ENCODE data around the gene ATP5F1B.
A peak's percentile ranks its signal among the peaks of the same experiment; 100 is the strongest.

The ATP5F1B gene

DNA sequence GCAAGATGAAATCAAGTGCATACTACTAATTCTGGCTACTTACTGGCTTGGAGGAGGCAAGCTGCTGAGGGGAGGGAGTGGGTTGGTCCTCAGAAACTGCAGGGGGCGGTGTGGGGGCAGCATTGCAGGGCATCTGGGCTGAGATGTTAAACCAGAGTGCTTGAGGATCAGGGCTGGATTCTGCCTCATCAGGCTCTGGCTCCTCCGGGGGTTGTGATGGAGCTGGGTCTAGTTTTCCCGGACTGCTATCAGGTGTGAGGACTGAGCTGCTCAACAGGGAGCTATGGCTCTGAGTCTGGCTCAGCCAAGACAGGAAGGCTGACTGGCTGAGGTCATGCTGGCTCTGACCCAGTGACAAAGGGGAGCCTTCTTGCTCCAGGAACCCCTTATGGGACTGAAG, 44.3 kb downstream of the ATP5F1B start:
- H3K36me3 ChIP-seq (ENCODE audit: control insufficient read depth, low read depth, low read length) = peaks cover 91% of the 10 kb centered on the region
- H3K27ac ChIP-seq (ENCODE audit: low read length) = no peak overlapping the region
- H3K9ac ChIP-seq (ENCODE audit: low read length) = no peak overlapping the region
- H3K4me3 ChIP-seq (ENCODE audit: low read length) = no peak overlapping the region
- no peaks in the 10 kb centered on the region for H3K27me3 ChIP-seq (ENCODE audit: control insufficient read depth, insufficient read depth, low read length)
- H3K9me3 ChIP-seq (ENCODE audit: control insufficient read depth, low read depth, low read length) = no peaks in the 10 kb centered on the region
- H3K4me1 ChIP-seq (ENCODE audit: control insufficient read depth, low read depth, low read length) = no peaks in the 10 kb centered on the region

DNA sequence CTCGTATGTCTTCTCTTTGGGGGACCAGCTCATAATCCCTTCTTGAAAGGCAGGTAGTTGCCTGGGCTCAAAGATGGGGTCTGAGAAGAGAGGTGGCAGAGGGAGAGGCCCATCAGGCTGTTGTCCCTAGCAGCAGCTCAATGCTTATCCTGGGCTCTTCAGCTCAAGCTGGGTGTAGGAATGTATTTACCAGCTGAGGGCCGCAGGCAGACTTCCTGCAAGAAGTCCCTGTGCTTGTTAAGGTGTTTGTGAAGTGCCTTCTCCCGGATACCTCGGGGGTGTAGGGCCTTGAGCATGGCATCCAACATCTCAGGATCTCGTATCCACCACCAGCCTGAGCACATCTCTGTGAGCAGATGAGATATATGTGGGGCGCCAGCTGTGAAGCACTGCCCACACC, 45.0 kb downstream of the ATP5F1B start:
- Histone ChIP-seq H3K27me3 (ENCODE audit: control insufficient read depth, insufficient read depth, low read length) (no peaks in the 10 kb centered on the region), H3K4me3 (ENCODE audit: low read length) (no peak overlapping the region), H3K9me3 (ENCODE audit: control insufficient read depth, low read depth, low read length) (no peaks in the 10 kb centered on the region), H3K9ac (ENCODE audit: low read length) (no peak overlapping the region), H3K36me3 (ENCODE audit: control insufficient read depth, low read depth, low read length) (peaks cover 84% of the 10 kb centered on the region), H3K4me1 (ENCODE audit: control insufficient read depth, low read depth, low read length) (no peaks in the 10 kb centered on the region), H3K27ac (ENCODE audit: low read length) (no peak overlapping the region)

DNA sequence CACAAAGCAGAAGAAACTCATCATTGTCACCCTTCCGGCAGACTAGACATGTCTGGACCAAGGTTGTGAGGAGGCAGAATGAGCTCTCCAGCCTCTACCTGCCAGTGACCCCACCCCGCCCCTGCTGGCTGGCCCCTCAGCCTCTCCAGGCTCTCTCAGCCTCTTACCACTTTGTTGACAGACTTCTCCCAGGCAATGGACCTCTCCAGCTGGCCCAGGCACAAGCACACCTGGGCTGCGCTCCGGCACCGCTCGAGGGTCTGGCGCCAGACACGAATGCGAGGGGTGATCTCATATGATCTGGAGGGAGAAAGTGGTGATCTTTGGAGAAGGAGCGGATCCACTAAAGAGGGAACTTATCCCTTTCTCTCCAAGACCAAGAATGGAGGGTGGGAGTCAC, 46.0 kb downstream of the ATP5F1B start:
- no peak overlapping the region for H3K27ac ChIP-seq (ENCODE audit: low read length)
- H3K9ac ChIP-seq (ENCODE audit: low read length) = no peak overlapping the region
- H3K9me3 ChIP-seq (ENCODE audit: control insufficient read depth, low read depth, low read length) = no peaks in the 10 kb centered on the region
- no peak overlapping the region for H3K4me3 ChIP-seq (ENCODE audit: low read length)
- H3K36me3 ChIP-seq (ENCODE audit: control insufficient read depth, low read depth, low read length) = peaks cover 79% of the 10 kb centered on the region
- no peaks in the 10 kb centered on the region for H3K4me1 ChIP-seq (ENCODE audit: control insufficient read depth, low read depth, low read length)
- H3K27me3 ChIP-seq (ENCODE audit: control insufficient read depth, insufficient read depth, low read length) = no peaks in the 10 kb centered on the region

DNA sequence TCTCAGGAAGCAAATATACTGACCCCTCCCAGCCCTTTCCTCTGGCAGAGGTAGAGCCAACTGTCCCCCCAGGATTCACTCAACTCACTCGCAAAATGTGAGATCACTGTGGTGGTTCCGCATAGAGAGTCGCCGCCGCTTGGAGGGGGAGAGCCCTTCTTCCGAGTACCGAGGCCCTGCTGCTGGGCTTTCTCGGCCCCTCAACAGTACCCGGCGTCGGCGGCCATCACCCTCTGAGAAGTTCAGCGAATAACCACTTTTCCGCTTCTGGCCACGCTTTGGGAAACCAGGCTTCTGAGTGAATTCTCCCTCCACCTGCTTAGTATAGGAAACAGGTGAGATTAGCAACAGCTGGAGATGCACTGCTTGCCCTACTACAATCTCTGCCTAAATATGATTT, 46.7 kb downstream of the ATP5F1B start:
- no peaks in the 10 kb centered on the region for H3K9me3 ChIP-seq (ENCODE audit: control insufficient read depth, low read depth, low read length)
- no peak overlapping the region for H3K9ac ChIP-seq (ENCODE audit: low read length)
- no peaks in the 10 kb centered on the region for H3K27me3 ChIP-seq (ENCODE audit: control insufficient read depth, insufficient read depth, low read length)
- H3K4me1 ChIP-seq (ENCODE audit: control insufficient read depth, low read depth, low read length) = peaks cover 6% of the 10 kb centered on the region
- no peak overlapping the region for H3K27ac ChIP-seq (ENCODE audit: low read length)
- peaks cover 71% of the 10 kb centered on the region for H3K36me3 ChIP-seq (ENCODE audit: control insufficient read depth, low read depth, low read length)
- H3K4me3 ChIP-seq (ENCODE audit: low read length) = no peak overlapping the region

DNA sequence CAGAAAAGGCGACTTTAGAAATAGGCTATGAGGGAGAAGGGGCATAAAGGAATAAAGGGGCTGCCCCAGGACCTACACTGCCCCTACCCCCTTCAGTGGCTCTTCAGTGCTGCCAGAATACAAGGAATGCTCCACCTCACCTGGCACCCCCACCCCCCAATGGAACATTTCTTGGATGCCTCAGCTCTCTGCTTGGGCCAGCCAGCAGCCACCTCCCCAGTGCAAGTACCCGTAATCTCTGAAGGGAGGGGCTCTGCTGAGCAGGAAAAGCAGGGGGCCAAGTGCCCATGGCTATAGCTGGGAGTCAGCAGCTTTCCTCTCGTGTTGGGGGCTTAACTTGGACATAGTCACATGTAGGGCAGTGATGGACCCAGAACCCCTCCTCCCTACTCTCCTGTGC, 49.0 kb downstream of the ATP5F1B start:
- Histone ChIP-seq H3K36me3 (ENCODE audit: control insufficient read depth, low read depth, low read length) (peaks cover 50% of the 10 kb centered on the region), H3K9me3 (ENCODE audit: control insufficient read depth, low read depth, low read length) (no peaks in the 10 kb centered on the region), H3K4me3 (ENCODE audit: low read length) (no peak overlapping the region), H3K27ac (ENCODE audit: low read length) (no peak overlapping the region), H3K9ac (ENCODE audit: low read length) (no peak overlapping the region), H3K27me3 (ENCODE audit: control insufficient read depth, insufficient read depth, low read length) (no peaks in the 10 kb centered on the region), H3K4me1 (ENCODE audit: control insufficient read depth, low read depth, low read length) (peaks cover 6% of the 10 kb centered on the region)

DNA sequence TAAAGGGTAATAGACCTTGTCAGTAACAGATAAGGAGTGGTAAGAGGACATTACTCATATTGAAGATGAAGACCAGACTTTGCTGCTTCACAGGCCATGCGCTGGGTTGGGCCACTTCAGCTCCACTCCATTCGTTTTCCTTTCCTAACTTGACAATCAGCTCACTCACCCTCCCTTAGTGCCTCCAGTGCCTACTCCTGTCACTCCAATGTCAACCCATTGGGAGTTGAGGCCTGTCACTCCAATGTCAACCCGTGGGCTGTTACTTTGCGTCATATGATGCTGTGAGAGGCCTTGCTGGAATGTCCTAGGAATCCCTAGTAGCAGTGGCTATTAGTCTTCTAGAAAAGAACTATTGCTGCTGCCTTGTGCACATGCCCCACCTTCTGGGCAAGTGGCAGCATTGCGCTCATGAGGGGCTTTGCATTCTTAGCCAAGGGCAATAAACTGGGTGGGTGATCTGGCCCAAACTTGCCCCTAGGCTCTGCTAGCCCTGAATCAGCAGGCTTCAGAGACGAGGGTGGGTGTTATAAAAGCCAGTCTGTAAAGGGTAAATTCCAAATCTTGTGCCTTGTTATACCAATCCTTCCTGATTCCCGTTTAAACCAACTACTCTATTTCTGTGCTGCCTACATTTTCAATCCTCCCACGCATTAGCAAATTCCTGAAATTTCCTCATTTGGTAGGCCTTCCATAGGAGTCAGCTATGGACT, 51.7 kb downstream of the ATP5F1B start:
- Histone ChIP-seq H3K9me3 (ENCODE audit: control insufficient read depth, low read depth, low read length) (no peaks in the 10 kb centered on the region), H3K36me3 (ENCODE audit: control insufficient read depth, low read depth, low read length) (peaks cover 22% of the 10 kb centered on the region), H3K4me1 (ENCODE audit: control insufficient read depth, low read depth, low read length) (peaks cover 6% of the 10 kb centered on the region), H3K4me3 (ENCODE audit: low read length) (no peak overlapping the region), H3K27ac (ENCODE audit: low read length) (peak overlapping the region; percentile 27), H3K9ac (ENCODE audit: low read length) (no peak overlapping the region), H3K27me3 (ENCODE audit: control insufficient read depth, insufficient read depth, low read length) (no peaks in the 10 kb centered on the region)

DNA sequence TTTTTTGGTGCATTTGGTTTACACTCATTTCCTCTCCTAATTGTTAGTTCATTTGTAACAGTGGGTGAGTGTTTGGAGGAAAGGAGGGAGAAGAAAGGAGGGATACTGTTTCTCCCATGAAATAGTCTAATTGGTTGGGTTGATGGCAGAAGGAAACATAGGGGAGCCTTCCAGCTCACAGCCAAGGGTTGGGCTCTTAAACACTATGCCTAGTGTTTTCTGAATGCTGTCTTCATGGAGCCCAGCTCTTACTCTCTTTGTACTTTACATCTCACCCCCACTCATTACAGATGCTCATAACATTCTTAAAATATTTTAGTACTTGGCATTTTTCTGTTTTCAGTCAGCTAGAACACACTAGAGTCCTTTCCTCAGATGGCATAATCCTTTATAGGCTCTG, 53.8 kb downstream of the ATP5F1B start:
- H3K27me3 ChIP-seq (ENCODE audit: control insufficient read depth, insufficient read depth, low read length) = no peaks in the 10 kb centered on the region
- no peak overlapping the region for H3K27ac ChIP-seq (ENCODE audit: low read length)
- H3K4me1 ChIP-seq (ENCODE audit: control insufficient read depth, low read depth, low read length) = peaks cover 18% of the 10 kb centered on the region
- peaks cover 3% of the 10 kb centered on the region for H3K36me3 ChIP-seq (ENCODE audit: control insufficient read depth, low read depth, low read length)
- no peak overlapping the region for H3K4me3 ChIP-seq (ENCODE audit: low read length)
- H3K9me3 ChIP-seq (ENCODE audit: control insufficient read depth, low read depth, low read length) = no peaks in the 10 kb centered on the region
- no peak overlapping the region for H3K9ac ChIP-seq (ENCODE audit: low read length)

DNA sequence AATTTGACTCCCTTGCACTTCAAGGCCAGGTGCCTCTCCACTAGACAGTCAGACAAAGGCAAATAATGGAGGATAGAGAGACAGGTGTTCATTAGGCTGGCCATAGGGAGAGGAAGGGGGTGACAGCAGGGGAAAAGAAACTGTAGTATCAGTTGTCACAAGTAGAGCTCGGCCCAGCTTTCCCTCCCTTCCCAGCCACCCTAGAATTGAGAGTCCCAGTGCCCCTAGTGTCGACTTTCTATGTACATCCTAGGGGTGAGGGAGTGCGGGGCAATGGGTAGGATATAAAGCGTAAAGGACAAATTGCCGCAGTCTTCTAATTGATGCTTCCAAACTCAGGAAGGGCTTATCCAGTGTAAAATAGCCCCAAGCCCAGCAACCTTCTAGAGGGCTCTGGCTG, 54.7 kb downstream of the ATP5F1B start:
- Histone ChIP-seq H3K4me3 (ENCODE audit: low read length) (no peak overlapping the region), H3K4me1 (ENCODE audit: control insufficient read depth, low read depth, low read length) (peaks cover 18% of the 10 kb centered on the region), H3K27me3 (ENCODE audit: control insufficient read depth, insufficient read depth, low read length) (no peaks in the 10 kb centered on the region), H3K27ac (ENCODE audit: low read length) (no peak overlapping the region), H3K9me3 (ENCODE audit: control insufficient read depth, low read depth, low read length) (no peaks in the 10 kb centered on the region), H3K36me3 (ENCODE audit: control insufficient read depth, low read depth, low read length) (peaks cover 3% of the 10 kb centered on the region), H3K9ac (ENCODE audit: low read length) (no peak overlapping the region)

DNA sequence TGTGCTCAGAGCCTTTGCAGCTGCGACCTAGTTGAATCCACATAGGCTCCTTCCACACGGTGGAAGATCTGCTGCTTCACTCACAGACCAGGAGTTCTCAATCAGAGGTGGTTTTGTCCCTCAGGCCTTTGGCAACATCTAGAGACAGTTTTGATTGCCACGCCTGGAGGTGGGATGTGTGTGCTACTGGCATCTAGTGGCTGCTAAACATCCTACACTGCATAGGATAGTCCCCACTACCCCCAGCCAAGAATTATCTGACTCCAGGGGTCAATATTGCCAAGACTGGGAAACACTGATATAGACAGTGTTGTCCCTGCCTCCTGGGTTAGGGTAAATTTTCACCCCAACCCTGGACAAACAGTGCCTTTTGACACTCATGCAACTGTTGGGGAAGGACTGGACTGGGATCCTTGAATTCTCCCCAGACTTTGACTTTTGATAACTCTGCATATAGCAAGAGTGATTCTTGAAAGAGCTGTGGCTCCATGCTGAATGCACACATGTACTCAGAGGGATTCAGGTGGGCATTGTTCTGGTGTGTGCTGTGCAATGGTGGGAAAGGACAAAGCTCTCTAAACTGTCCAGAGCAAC, 55.5 kb downstream of the ATP5F1B start:
- Histone ChIP-seq H3K4me3 (ENCODE audit: low read length) (no peak overlapping the region), H3K9me3 (ENCODE audit: control insufficient read depth, low read depth, low read length) (no peaks in the 10 kb centered on the region), H3K27ac (ENCODE audit: low read length) (no peak overlapping the region)

DNA sequence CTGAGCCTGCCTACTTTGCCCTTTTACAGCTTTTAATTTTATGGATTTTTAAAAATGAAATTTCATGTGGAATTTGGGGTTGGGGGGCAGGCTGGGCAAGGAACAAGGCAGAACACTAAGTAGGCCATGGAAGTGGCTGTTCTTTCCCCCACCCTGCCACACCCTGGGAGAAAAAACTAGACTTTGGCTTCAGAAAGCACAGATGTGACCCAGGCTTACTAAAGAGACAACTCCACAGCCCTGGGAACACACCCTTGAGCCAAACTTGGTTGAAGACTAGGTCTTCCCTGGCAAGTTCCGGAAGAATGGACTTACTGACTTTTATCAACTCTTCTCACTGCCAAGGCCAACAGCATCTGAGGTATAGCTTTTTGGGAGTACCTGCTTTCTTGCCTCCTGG, 56.0 kb downstream of the ATP5F1B start:
- Histone ChIP-seq H3K4me1 (ENCODE audit: control insufficient read depth, low read depth, low read length) (peaks cover 18% of the 10 kb centered on the region), H3K9me3 (ENCODE audit: control insufficient read depth, low read depth, low read length) (no peaks in the 10 kb centered on the region), H3K36me3 (ENCODE audit: control insufficient read depth, low read depth, low read length) (no peaks in the 10 kb centered on the region), H3K9ac (ENCODE audit: low read length) (no peak overlapping the region), H3K4me3 (ENCODE audit: low read length) (no peak overlapping the region), H3K27me3 (ENCODE audit: control insufficient read depth, insufficient read depth, low read length) (no peaks in the 10 kb centered on the region), H3K27ac (ENCODE audit: low read length) (no peak overlapping the region)

More for the DNA sequence above, 55.5 kb downstream of the ATP5F1B start:
- H3K4me1 ChIP-seq (ENCODE audit: control insufficient read depth, low read depth, low read length) = peaks cover 18% of the 10 kb centered on the region
- no peaks in the 10 kb centered on the region for H3K27me3 ChIP-seq (ENCODE audit: control insufficient read depth, insufficient read depth, low read length)
- H3K36me3 ChIP-seq (ENCODE audit: control insufficient read depth, low read depth, low read length) = no peaks in the 10 kb centered on the region
- H3K9ac ChIP-seq (ENCODE audit: low read length) = no peak overlapping the region
